ENCODE data around the gene LRRC46.

DNA sequence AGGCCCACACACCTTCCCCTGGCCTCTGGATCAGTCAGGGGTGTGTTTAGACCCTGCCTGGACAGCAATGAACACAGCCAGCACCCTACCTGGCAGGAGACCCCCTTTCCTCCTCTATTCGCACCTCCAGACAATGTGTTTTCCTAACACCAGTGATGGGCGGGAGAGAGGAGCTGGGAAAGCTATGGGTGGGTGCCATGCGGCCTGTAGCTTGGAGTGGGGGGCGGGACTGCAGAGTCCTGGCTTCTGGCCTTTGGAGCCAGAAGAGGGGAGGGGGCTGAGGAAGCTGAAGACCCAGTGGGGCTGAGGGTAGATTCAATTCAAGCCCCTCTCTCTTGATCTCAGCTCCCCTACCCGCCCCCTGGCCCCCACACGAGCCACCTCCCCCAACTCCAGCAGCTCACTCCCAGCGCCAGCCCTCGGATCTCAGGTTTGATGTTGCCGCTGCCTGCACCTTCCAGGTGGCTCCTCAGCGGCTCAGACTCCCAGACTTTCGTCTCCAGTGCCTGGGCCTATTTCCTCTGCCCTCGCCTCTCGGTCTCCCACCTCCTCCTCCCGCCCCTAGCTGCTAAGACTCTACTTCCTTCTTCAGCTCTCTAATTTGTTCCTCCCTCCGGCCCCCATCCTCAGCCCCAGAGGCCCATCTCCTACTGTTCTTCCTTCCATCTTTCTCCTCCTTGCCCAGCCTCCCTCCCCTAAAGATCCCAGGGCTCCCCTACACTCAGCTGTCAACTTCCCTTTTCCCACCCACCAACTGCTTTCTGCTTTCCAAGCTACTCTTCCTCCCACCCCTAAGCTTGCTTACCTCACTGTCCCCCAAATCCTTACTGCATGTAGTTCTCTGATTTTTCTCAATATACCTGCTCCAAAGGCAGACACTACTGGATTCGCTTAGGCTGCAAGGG lies 26.3 kb downstream of the LRRC46 start:
- TF ChIP-seq ZNF8 (CRISPR knock-in tag; IDR thresholded peaks at IDR 0.05) (no peak), OSR1 (CRISPR knock-in tag; IDR thresholded peaks at IDR 0.05) (no peak), RARB (CRISPR knock-in tag; IDR thresholded peaks at IDR 0.05) (no peak)
